ENCODE results near the gene ANTKMT.
"Not testable (repeated sequence)": the region's sequence is repeated elsewhere in the genome, so short reads cannot be mapped to it uniquely, and the experiment has no call there.

ANTKMT gene

DNA sequence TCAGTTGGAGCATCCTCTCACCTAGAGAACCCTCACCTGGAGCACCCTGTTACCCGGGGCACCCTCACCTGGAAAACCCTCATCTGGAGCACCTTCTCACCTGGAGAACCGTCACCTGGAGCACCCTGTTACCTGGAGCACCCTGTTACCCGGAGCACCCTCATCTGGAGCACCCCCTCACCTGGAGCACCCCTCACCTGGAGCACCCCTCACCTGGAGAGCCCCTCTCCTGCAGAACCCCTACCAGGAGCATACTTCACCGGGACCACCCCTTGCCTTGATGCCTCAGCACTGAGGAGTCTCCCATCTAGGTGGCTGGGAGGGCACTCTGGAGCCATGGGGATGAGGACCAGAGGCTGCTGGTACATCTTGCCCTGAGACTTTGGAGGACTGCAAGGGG is 12.0 kb upstream of the ANTKMT start:
- TF ChIP-seq, protein P1, sequence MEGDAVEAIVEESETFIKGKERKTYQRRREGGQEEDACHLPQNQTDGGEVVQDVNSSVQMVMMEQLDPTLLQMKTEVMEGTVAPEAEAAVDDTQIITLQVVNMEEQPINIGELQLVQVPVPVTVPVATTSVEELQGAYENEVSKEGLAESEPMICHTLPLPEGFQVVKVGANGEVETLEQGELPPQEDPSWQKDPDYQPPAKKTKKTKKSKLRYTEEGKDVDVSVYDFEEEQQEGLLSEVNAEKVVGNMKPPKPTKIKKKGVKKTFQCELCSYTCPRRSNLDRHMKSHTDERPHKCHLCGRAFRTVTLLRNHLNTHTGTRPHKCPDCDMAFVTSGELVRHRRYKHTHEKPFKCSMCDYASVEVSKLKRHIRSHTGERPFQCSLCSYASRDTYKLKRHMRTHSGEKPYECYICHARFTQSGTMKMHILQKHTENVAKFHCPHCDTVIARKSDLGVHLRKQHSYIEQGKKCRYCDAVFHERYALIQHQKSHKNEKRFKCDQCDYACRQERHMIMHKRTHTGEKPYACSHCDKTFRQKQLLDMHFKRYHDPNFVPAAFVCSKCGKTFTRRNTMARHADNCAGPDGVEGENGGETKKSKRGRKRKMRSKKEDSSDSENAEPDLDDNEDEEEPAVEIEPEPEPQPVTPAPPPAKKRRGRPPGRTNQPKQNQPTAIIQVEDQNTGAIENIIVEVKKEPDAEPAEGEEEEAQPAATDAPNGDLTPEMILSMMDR (conservative IDR thresholded peaks at IDR 0.05; ENCODE audit: low read length), result no peak
- DNase-seq (ENCODE audit: low read depth), result no peak
- no peak overlapping the region for H3K4me3 ChIP-seq (ENCODE audit: low read length)

DNA sequence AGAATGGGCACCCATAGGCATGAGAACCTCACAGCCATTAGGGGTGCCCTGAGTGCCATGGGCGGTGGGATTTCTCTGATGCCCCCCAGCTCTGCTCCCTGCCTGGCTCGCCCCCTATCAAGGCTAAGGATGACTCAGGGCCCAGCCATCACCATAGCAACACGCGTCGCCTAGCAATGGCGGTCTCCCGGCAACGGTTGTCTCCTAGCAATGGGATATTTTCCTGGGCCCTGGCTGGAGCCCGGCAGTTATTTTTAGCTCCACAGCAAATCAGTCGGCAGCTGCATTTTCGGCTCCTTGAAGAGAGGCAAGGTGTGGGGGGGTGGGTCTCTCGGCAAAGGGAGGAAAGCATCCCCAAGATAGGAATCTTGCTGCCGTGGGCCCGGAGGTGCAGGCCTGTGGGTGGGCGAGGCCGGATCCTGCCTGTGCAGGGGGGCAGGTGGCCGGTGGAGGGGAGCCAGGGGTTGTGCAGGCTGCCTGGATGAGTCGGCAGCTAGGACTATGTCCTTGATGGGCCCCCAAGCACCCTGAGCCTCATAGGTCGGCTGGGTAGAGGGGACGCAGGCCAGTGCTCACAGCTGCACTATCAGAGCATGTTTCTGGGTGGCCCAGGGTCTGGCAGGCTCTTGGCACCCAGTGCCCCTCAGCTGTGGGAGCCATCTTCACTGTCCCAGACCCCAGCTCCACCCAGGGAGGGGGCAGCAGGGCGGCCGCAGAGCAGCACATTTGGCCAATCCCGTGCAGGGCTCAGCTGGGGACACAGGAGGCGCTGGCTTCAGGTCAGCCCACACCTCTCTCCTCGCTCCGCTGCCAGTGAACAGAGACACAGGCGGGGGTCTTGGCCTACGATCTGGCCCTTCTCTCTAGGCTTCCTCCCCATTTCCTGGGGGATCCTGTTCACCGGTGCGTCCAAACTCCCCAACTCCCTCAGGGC is 11.1 kb upstream of the ANTKMT start:
- no peak overlapping the region for H3K4me3 ChIP-seq (ENCODE audit: low read length)
- peak; percentile 62 for DNase-seq (ENCODE audit: low read depth)
- TF ChIP-seq, protein P1 (conservative IDR thresholded peaks at IDR 0.05; ENCODE audit: low read length), result no peak

DNA sequence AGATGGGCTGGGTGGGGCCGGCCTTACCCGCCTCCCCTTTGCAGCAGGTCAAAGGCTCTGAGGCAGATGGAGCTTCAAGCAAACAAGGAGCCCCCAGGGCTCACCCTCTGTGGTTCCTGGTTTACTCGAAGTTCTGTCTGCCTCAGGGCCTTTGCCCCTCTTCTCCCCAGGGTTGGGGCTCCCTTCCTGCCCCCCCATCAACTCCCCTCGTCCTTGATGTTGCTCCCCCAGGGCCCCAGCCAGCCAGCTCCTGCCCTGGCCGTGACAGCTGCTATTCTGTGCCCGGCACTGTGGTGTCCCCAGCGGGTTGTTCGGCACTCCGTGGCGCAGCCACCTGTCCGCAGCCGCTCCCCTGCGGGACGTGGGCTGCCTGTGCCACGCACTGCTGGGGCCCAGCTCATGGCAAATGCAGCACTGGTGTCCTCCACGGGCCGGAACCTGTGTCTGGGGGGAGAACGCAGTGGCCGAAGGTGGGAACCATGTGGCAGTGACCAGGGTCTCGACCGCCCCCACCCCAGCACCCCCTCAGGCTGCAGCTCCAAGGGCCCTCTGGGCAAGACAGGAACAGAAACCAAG is 10.4 kb upstream of the ANTKMT start:
- H3K4me3 ChIP-seq (ENCODE audit: low read length), result no peak overlapping the region
- DNase-seq (ENCODE audit: low read depth), result no peak
- TF ChIP-seq, protein P1 (conservative IDR thresholded peaks at IDR 0.05; ENCODE audit: low read length), result no peak

DNA sequence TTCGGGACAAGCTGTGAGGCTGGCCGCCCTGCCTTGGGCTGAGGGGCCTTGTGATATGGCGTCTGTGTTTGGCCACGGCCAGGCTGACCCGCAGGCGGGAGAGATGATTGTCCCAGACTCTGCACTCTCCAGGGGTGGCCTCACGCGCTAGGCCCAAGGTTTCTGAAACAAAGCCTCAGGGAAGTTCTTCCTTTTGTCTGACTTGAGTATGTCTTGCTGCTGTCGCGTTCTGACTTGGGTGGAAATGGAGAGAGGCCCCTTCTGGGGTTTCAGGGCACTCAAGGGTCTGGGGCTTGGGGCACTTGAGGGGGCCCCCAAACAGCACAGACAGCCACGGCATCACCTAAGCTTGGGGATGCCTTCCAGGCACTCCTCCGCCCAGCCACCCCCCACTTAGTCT is 9.9 kb upstream of the ANTKMT start:
- DNase-seq (ENCODE audit: low read depth), result no peak
- TF ChIP-seq, protein P1 (conservative IDR thresholded peaks at IDR 0.05; ENCODE audit: low read length), result no peak
- no peak overlapping the region for H3K4me3 ChIP-seq (ENCODE audit: low read length)

DNA sequence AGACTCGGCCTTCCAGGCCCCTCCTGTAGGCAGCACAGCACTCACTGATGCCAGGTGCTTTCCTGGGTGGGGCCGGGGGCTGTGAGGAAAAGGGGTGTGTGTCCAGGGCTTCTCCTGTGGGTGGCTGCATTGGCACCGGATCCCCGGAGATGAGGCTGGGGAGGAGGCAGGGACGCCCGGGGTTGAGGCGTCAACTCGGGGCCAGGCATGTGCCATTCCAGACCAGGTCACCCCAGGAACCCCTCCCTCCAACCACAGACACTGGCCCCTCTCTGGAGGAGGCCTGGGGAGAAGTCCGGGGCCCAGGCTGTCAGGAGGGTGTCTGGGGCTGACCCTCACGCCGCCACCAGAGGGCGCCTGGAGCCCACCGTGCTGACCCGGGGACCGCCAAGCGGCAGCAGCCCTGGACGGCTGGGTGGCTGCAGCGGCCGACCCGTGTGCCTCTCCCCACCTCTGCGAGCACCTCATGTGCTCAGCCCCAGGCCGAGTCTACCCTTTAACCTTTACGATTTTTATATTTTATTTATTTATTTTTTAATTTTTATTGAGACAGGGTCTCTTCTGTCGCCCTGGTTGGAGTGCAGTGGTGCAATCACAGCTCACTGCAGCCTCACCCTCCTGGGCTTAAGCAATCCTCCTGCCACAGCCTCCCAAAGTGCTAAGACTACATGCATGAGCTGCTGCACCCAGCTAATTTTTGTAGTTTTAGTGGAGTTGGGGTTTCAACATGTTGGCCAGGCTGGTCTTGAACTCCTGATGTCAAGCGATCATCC is 9.2 kb upstream of the ANTKMT start:
- TF ChIP-seq, protein P1 (conservative IDR thresholded peaks at IDR 0.05; ENCODE audit: low read length), result peak; percentile 71
- DNase-seq (ENCODE audit: low read depth), result peak; percentile 52
- H3K4me3 ChIP-seq (ENCODE audit: low read length), result no peak overlapping the region

DNA sequence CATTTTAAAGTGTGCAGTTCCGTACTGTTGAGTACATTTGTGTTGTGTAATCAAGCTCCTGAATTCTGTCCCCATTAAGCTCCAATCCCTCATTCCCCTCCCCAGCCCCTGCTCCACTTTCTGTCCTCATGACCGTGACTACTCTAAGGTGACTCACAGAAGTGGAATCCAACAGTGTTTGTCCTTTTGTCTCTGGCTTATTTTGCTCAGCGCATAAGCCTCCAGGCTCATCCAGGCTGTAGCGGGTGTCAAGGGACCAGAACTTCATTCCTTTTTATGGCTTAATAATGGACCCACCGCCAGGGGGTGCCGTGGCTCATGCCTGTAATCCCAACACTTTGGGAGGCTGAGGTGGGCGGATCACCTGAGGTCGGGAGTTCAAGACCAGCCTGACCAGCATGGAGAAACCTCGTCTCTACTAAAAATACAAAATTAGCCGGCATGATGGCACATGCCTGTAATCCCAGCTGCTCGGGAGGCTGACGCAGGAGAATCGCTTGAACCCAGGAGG is 8.2 kb upstream of the ANTKMT start:
- peak; percentile 93 for DNase-seq (ENCODE audit: low read depth)

More for the DNA sequence above, 8.2 kb upstream of the ANTKMT start:
- H3K4me3 ChIP-seq (ENCODE audit: low read length), result not testable (repeated sequence)
- TF ChIP-seq, protein P1 (conservative IDR thresholded peaks at IDR 0.05; ENCODE audit: low read length), result peak; percentile 42
